HEK293 (cell line): ENCODE data around the gene PEX10.

Experiments
- CTCF ChIP-seq: fragments of 450-650 bp; formaldehyde crosslinking; IDR thresholded peaks from 2 replicates; pipeline ENCODE4 v1.5.1; 2016; ENCODE audit warnings: missing biosample characterization, missing genetic modification characterization
- HIC1 ChIP-seq: fragments of 450-650 bp; formaldehyde crosslinking; IDR thresholded peaks from 2 replicates; pipeline ENCODE4 v1.5.1; 2016; ENCODE audit warnings: missing biosample characterization, missing genetic modification characterization
- KLF16 ChIP-seq: fragments of 450-650 bp; formaldehyde crosslinking; IDR thresholded peaks from 2 replicates; pipeline ENCODE4 v1.5.1; 2017; ENCODE audit warnings: missing biosample characterization, missing genetic modification characterization
- KLF17 ChIP-seq: fragments of 450-650 bp; formaldehyde crosslinking; IDR thresholded peaks from 2 replicates; pipeline ENCODE4 v1.5.1; 2016; ENCODE audit warnings: missing biosample characterization, missing genetic modification characterization
- KLF9 ChIP-seq: fragments of 450-650 bp; formaldehyde crosslinking; IDR thresholded peaks from 2 replicates; pipeline ENCODE4 v1.5.1; 2016; ENCODE audit warnings: missing biosample characterization, missing genetic modification characterization, low read depth
- MZF1 ChIP-seq: fragments of 450-650 bp; formaldehyde crosslinking; IDR thresholded peaks from 2 replicates; pipeline ENCODE4 v1.5.1; 2017; ENCODE audit warnings: missing biosample characterization, missing genetic modification characterization, borderline replicate concordance
- PATZ1 ChIP-seq: fragments of 450-650 bp; formaldehyde crosslinking; IDR thresholded peaks from 2 replicates; pipeline ENCODE4 v1.5.1; 2016; ENCODE audit warnings: missing biosample characterization, missing genetic modification characterization
- REPIN1 ChIP-seq: fragments of 450-650 bp; formaldehyde crosslinking; IDR thresholded peaks from 2 replicates; pipeline ENCODE4 v1.5.1; 2017; ENCODE audit warnings: missing biosample characterization, missing genetic modification characterization, low read depth
- REST ChIP-seq: fragments of 450-650 bp; formaldehyde crosslinking; IDR thresholded peaks from 2 replicates; pipeline ENCODE4 v1.5.1; 2016; ENCODE audit warnings: missing biosample characterization, missing genetic modification characterization
- ZEB2 ChIP-seq: fragments of 450-650 bp; formaldehyde crosslinking; IDR thresholded peaks from 2 replicates; pipeline ENCODE4 v1.5.1; 2016; ENCODE audit warnings: missing biosample characterization, missing genetic modification characterization
- ZIC2 ChIP-seq: fragments of 450-650 bp; formaldehyde crosslinking; IDR thresholded peaks from 2 replicates; pipeline ENCODE4 v1.5.1; 2016; ENCODE audit warnings: missing biosample characterization, missing genetic modification characterization
- ZNF121 ChIP-seq: fragments of 450-650 bp; formaldehyde crosslinking; IDR thresholded peaks from 2 replicates; pipeline ENCODE4 v1.5.1; 2016; ENCODE audit warnings: missing biosample characterization, missing genetic modification characterization
- ZNF335 ChIP-seq: fragments of 450-650 bp; formaldehyde crosslinking; conservative IDR thresholded peaks from 2 replicates; pipeline ENCODE4 v1.5.1; 2016; ENCODE audit warnings: missing biosample characterization, missing genetic modification characterization
- ZNF600 ChIP-seq: fragments of 450-650 bp; formaldehyde crosslinking; IDR thresholded peaks from 2 replicates; pipeline ENCODE4 v1.5.1; 2016; ENCODE audit warnings: missing biosample characterization, missing genetic modification characterization
- ZNF692 ChIP-seq: fragments of 450-650 bp; formaldehyde crosslinking; IDR thresholded peaks from 2 replicates; pipeline ENCODE4 v1.5.1; 2016; ENCODE audit warnings: missing biosample characterization, missing genetic modification characterization
- ZNF76 ChIP-seq: fragments of 450-650 bp; formaldehyde crosslinking; IDR thresholded peaks from 2 replicates; pipeline ENCODE4; 2016; ENCODE audit warnings: low read depth, missing biosample characterization, missing genetic modification characterization, borderline replicate concordance
- ZNF785 ChIP-seq: fragments of 450-650 bp; formaldehyde crosslinking; IDR thresholded peaks from 2 replicates; pipeline ENCODE4 v1.5.1; 2016; ENCODE audit warnings: missing biosample characterization, missing genetic modification characterization
- ZNF843 ChIP-seq: fragments of 450-650 bp; formaldehyde crosslinking; IDR thresholded peaks from 2 replicates; pipeline ENCODE4 v1.5.1; 2016; ENCODE audit warnings: missing biosample characterization, missing genetic modification characterization
- ZSCAN5A ChIP-seq: fragments of 450-650 bp; formaldehyde crosslinking; IDR thresholded peaks from 2 replicates; pipeline ENCODE4 v1.5.1; 2016; ENCODE audit warnings: missing biosample characterization, missing genetic modification characterization
- ZXDB ChIP-seq: fragments of 450-650 bp; formaldehyde crosslinking; IDR thresholded peaks from 2 replicates; pipeline ENCODE4 v1.5.1; 2016; ENCODE audit warnings: missing biosample characterization, missing genetic modification characterization

PEX10 gene

GRCh38 chr1:2412773-2413494 is 570 bp upstream of the PEX10 start (continued):
- TF ChIP-seq HIC1 (tag by site-specific recombination) (peak; percentile 66; the same call in 1 of the 2 replicates), REPIN1 (0 out of 2 replicates have a peak, but pooled peaks have one; percentile 35), KLF9 (tag by site-specific recombination) (peak; percentile 70), MZF1 (tag by site-specific recombination) (no peak), ZEB2 (tag by site-specific recombination) (peak; percentile 64), ZSCAN5A (tag by site-specific recombination) (peak; percentile 23; the same call in 1 of the 2 replicates), ZNF335 (tag by site-specific recombination) (peak; percentile 65), ZNF692 (tag by site-specific recombination) (peak; percentile 69), KLF16 (tag by site-specific recombination) (peak; percentile 78; the same call in 1 of the 2 replicates), KLF17 (tag by site-specific recombination) (0 out of 2 replicates have a peak, but pooled peaks have one; percentile 53), PATZ1 (tag by site-specific recombination) (peak; percentile 74), ZXDB (tag by site-specific recombination) (peak; percentile 65; the same call in 1 of the 2 replicates), CTCF (tag by site-specific recombination) (peak; percentile 38; the same call in 1 of the 2 replicates), ZNF785 (tag by site-specific recombination) (no peak), REST (tag by site-specific recombination) (peak; percentile 25; the same call in 1 of the 2 replicates), ZNF121 (no peak), ZIC2 (tag by site-specific recombination) (peak; percentile 34; the same call in 1 of the 2 replicates), ZNF843 (0 out of 2 replicates have a peak, but pooled peaks have one; percentile 18), ZNF76 (tag by site-specific recombination) (peak; percentile 88), ZNF600 (tag by site-specific recombination) (peak; percentile 17; the same call in 1 of the 2 replicates)
